Dermis blood vessel endothelial cell (primary cell): ENCODE results near the gene SLC10A7. TPM values are rescaled to one million over a fixed set of nuclear protein-coding genes. Genes with fewer than 3 reads are reported as not detected.
A peak's percentile ranks its signal among the peaks of the same experiment; 100 is the strongest.
"Not testable (repeated sequence)": the region's sequence is repeated elsewhere in the genome, so short reads cannot be mapped to it uniquely, and the experiment has no call there.

Source experiments
- DNase-seq: peaks from one replicate; pipeline ENCODE4 v3.0.0; 2010
- total RNA-seq: library from RNA; depleted of rRNA; stranded (reverse); fragments of >200 nt; gene quantifications from 2 replicates; pipeline ENCODE4 v1.2.3, GENCODE V29; 2014

Gene SLC10A7
- total RNA-seq, 1 donor from 2014 or later: 12.8 TPM

DNA sequence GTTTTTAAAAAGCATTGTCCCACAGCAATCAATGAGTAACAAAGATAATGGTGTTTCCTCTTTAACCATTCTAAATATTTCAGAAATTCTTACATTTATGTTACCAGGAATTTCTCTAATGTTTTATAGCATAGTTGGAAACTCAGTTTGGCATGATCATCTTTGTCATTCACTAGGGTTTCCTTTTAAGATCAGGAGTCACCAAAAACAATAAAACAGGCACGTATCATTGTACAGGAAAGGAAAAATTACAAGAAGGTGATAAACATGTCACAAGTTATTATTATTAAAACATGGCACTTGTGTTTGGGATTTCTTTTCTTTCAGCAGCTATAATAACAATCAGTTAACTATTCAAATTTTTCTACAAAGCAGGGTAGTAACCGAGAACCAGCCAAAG, 84.0 kb downstream of the SLC10A7 start:
- DNase-seq: peak; percentile 32

GRCh38 chr4:146436423-146437162, 85.1 kb downstream of the SLC10A7 start:
- no peak for DNase-seq

DNA sequence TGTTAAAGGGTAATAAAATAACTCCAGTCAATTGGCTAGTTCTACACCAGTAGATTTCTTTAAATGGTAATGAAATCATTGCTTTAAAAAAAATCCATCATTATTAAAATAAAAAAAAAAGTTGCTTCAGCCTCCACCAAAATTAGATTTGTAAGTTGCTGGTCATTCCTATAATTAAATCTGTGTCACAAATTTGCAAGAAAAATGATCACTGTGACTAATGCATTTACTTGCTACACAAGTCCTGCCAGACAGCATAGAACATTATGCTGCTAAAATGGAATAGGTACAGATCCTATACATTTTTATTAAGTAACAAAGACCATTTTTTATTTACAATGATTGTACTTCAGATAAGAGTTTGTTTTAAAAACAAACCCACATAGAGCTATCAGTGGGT, 85.8 kb downstream of the SLC10A7 start:
- no peak for DNase-seq

DNA sequence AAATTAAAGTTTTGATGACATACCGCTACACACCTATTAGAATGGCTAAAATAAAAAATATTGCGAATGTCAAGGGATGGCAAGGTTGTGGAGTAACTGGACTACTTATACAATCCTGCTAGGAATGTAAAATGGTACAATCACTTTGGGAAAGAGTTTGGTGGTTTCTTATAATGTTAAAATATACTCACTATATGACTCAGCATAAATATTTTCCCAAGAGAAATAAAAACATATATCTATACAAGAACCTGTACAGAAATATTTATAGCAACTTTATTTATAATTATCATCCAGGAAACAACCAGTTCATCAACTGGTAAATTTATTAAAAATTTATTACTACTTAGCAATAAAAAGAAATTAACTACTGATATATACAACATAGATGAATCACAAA, 89.7 kb downstream of the SLC10A7 start:
- DNase-seq: no peak

DNA sequence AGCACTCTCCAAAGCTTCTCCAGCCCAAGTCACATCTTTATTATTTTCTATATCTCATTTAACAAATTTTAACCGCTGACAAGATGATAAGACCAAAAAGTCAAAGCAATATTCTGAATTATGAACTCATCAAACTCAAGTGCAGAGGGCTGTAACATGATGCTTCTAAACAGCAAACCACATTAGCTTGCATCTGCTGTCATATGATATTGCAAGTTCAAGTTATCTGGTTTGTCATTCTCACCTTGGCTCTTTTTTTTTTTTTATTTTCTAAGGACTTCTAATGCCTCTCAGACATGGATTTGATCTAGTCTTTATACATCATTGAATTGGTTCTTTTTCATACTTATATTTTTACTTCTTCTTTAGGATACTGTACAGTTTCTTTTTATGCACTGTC, 93.4 kb downstream of the SLC10A7 start:
- no peak for DNase-seq

DNA sequence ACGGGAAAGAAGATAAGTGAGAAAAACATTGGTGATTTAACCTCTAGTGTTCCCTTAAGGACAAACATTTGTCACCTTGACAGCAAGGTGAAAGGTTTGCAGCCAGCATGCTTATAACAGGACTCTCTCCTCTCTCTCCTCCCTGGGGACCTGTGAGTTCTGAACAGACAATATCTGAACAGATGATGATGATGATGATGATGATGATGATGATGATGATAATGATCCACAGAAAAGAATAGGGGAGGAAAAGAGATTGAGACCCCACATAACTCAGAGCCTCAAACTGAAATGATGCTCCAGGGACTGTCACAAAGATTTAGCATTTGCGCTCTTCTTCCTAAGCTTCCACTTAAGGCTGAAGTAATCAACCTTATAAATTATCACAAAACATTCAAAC, 103.9 kb downstream of the SLC10A7 start:
- DNase-seq: no peak

GRCh38 chr4:146415829-146416228, 105.9 kb downstream of the SLC10A7 start:
- no peak for DNase-seq

- peak; percentile 97 for DNase-seq
Measured at GRCh38 chr4:146407669-146408084, 114.1 kb downstream of the SLC10A7 start.

DNA sequence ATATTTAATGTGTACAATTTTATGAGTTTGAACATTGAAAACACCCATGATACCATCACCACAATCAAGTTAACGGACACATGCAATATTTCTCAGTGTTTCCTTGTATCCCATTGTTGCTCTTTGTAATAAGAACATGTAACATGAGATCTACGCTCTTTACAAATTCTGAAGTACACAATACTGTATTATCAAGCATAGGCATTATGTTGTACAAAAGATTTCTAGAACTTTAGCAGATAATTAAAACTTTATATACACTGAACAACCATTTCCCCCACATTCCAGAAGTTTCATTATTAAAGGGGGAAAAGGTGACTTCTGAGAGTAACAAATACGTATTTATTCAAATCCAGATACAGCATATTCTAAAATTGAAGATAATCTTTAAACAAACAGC, 114.5 kb downstream of the SLC10A7 start:
- no peak for DNase-seq

GRCh38 chr4:146401274-146401673, 120.5 kb downstream of the SLC10A7 start:
- no peak for DNase-seq

GRCh38 chr4:146398896-146399445, 122.8 kb downstream of the SLC10A7 start:
- no peak for DNase-seq

DNA sequence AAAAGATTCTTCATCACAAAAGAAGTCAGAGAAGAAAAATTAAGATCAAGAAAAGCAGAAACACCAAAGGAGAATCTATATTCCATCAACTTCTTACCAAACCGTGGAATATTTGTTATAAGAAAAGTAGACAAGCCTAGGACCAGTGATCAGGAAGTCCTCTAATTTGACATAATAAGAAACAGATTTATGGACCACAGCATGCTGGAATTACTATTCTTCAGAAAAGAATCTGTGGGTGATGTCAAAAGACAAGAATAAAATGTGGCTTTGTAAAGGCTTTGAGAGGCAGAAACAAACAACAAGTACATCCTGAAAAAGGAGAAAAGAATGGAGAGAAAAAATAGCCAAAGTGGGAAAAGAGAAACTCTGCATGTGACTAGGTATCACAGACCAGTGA, 123.3 kb downstream of the SLC10A7 start:
- DNase-seq: no peak

- no peak for DNase-seq
Measured at GRCh38 chr4:146389561-146389960, 132.2 kb downstream of the SLC10A7 start.

- DNase-seq: no peak
Measured at GRCh38 chr4:146382194-146382593, 139.5 kb downstream of the SLC10A7 start.

GRCh38 chr4:146381263-146381872, 140.4 kb downstream of the SLC10A7 start:
- DNase-seq: no peak

DNA sequence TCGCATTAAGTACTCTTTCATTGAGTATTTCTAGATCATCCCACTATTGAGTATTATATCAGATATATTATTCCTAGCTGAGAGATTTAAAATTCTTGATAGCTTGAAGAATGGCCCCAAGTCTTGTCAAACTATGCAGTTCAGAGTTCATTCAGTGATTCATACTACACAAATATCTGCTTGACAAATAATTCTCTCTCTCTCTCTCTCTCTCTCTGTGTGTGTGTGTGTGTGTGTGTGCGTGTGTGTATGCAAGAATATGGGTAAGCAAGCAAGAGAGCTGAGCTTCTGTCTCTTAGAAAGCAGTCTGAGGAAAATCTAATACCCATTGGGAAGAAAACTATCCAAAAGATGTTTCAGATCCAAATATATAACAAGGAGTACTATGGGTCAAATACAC, 142.0 kb downstream of the SLC10A7 start:
- no peak for DNase-seq

DNA sequence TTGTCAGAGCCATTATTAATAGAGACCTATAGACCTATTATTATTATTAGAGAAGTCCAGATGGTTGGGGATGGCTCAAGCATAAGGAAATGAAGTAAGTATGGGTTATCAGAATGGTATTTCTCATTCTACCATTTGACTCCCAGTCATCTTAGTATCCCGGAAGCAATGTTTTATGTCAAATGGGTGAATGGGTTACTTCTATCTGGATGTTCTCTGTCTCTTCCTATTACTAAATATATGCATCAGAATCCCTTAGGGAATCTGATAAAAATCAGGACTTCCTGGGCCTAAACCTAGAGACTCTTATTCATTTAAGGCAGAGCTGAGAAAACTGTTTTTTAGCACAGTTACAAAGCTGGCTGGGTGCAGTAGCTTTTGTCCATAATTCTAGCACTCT, 149.9 kb downstream of the SLC10A7 start:
- DNase-seq: peak; percentile 21

- no peak for DNase-seq
Measured at GRCh38 chr4:146370841-146371240, 150.9 kb downstream of the SLC10A7 start.

DNA sequence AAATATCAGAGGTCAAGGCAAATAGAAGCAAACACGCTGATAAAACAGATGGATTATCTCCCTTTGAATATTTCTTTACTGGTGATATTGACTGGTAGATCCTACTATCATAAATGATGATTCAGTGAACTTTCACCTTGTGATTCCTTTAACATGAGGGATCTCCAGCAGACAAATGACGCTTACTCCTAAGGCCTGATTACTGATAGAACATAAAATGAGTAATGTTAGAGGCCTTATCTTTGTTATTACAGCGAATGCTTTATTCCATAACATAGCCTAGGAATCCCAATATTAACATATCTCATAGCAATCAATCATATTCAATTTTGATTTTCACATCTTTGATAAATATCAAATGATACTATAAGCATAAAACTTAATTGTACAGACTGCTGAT, 152.3 kb downstream of the SLC10A7 start:
- DNase-seq: peak; percentile 51

- DNase-seq: peak; percentile 40
Measured at GRCh38 chr4:146368209-146368608, 153.5 kb downstream of the SLC10A7 start.

- DNase-seq: no peak
Measured at GRCh38 chr4:146367347-146367746, 154.4 kb downstream of the SLC10A7 start.

GRCh38 chr4:146359771-146360170, 162.0 kb downstream of the SLC10A7 start:
- no peak for DNase-seq

DNA sequence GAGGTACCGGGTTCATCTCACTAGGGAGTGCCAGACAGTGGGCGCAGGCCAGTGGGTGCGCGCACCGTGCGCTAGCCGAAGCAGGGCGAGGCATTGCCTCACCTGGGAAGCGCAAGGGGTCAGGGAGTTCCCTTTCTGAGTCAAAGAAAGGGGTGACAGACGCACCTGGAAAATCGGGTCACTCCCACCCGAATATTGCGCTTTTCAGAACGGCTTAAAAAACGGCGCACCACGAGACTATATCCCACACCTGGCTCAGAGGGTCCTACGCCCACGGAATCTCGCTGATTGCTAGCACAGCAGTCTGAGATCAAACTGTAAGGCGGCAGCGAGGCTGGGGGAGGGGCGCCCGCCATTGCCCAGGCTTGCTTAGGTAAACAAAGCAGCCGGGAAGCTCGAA, 171.6 kb downstream of the SLC10A7 start:
- not testable (repeated sequence) for DNase-seq

GRCh38 chr4:146349306-146349705, 172.4 kb downstream of the SLC10A7 start:
- no peak for DNase-seq
